K562 (cell line): ENCODE data around the gene LBH. TPM values are rescaled to one million over a fixed set of nuclear protein-coding genes. Genes with fewer than 3 reads are reported as not detected.
A peak's percentile ranks its signal among the peaks of the same experiment; 100 is the strongest.

Source experiments
- CHD4 ChIP-seq: fragments of 200-600 bp; sonication (generic); IDR thresholded peaks from 3 replicates; pipeline ENCODE4 v1.6.1; 2012; ENCODE audit warnings: low read depth, mild to moderate bottlenecking, mixed read lengths, low read length, inconsistent platforms; ENCODE audit not compliant: insufficient read depth, insufficient replicate concordance, poor library complexity, severe bottlenecking
- DMBX1 ChIP-seq: fragments of 250-450 bp; sonication (Bioruptor Pico); IDR thresholded peaks from 2 replicates; pipeline ENCODE4 v1.8.0; 2022; ENCODE audit warnings: inconsistent platforms, mild to moderate bottlenecking, moderate library complexity, borderline replicate concordance
- JUNB ChIP-seq: fragments of 450-650 bp; formaldehyde crosslinking; conservative IDR thresholded peaks from 2 replicates; pipeline ENCODE4 v1.4.0; 2020; ENCODE audit warnings: mild to moderate bottlenecking
- POLR2AphosphoS2 ChIP-seq: IDR thresholded peaks from 2 replicates; pipeline ENCODE4 v1.6.1; 2012; ENCODE audit warnings: low read length, improper control_type of control experiment
- PPARD ChIP-seq: fragments of 250-450 bp; sonication (Bioruptor Pico); IDR thresholded peaks from 2 replicates; pipeline ENCODE4 v1.8.0; 2022; ENCODE audit warnings: inconsistent platforms, mild to moderate bottlenecking, moderate library complexity
- PYGO2 ChIP-seq: fragments of 450-650 bp; IDR thresholded peaks from 2 replicates; pipeline ENCODE4 v1.6.1; 2016; ENCODE audit warnings: mild to moderate bottlenecking, missing genetic modification characterization, moderate library complexity, missing compliant biosample characterization
- RAD21 ChIP-seq, 2 experiments: fragments of 250-450 bp in 1 of 2; fragments of 450-650 bp in 1 of 2; sonication (Bioruptor Pico) in 1 of 2; formaldehyde crosslinking in 1 of 2; IDR thresholded peaks in 1 of 2; conservative IDR thresholded peaks in 1 of 2; 2 replicates each; pipeline versions ENCODE4 v1.4.0 to v1.8.0; 2020 to 2022; ENCODE audit warnings: mild to moderate bottlenecking in 2 of 2, moderate library complexity in 1 of 2
- TAF7 ChIP-seq: fragments of 450-650 bp; IDR thresholded peaks from 2 replicates; pipeline ENCODE4 v1.6.1; 2016; ENCODE audit warnings: missing genetic modification characterization, missing compliant biosample characterization
- XRCC5 ChIP-seq: fragments of 200-400 bp; formaldehyde crosslinking; IDR thresholded peaks from 2 replicates; pipeline ENCODE4 v1.6.1; 2017; ENCODE audit warnings: low read depth, mild to moderate bottlenecking, low read length
- YY1 ChIP-seq, 3 experiments: IDR thresholded peaks; 2 replicates each; pipeline ENCODE4 v1.6.1; 2011; ENCODE audit warnings: low read length in 2 of 3, mild to moderate bottlenecking in 2 of 3, moderate library complexity in 2 of 3, borderline replicate concordance in 1 of 3, control low read depth in 1 of 3, low read depth in 1 of 3; ENCODE audit not compliant: insufficient read depth in 3 of 3, insufficient replicate concordance in 2 of 3, control insufficient read depth in 1 of 3, insufficient read length in 1 of 3; ENCODE audit errors: extremely low read depth in 1 of 3
- ZC3H8 ChIP-seq: fragments of 450-650 bp; IDR thresholded peaks from 2 replicates; pipeline ENCODE4 v1.6.1; 2017
- ZNF146 ChIP-seq: IDR thresholded peaks from one replicate; pipeline ENCODE4 v1.6.1; 2018; ENCODE audit warnings: missing compliant biosample characterization; ENCODE audit not compliant: unreplicated experiment
- ZNF766 ChIP-seq: fragments of 200-800 bp; sonication (Bioruptor generic); conservative IDR thresholded peaks from 2 replicates; pipeline ENCODE4 v1.6.1; 2016; ENCODE audit warnings: missing genetic modification characterization, missing compliant biosample characterization
- polyA plus RNA-seq, 8 experiments: library from polyadenylated mRNA; depleted of rRNA in 4 of 8; stranded (reverse) in 5 of 8; unstranded in 3 of 8; fragments of >200 nt; fragmentation: Nextera tagmentation in 2 of 8; fragmentation: Illumina TruSeq in 1 of 8; extraction: Ambion mirVana in 2 of 8; extraction: Trizol in 1 of 8; gene quantifications; 2 replicates each; pipeline versions ENCODE4 v1.2.1 to v1.2.3, GENCODE V29; 2011 to 2014; ENCODE audit warnings: inconsistent platforms in 1 of 8, missing spikeins in 1 of 8
- total RNA-seq, 7 experiments: library from RNA; depleted of rRNA in 6 of 7; stranded (reverse); fragments of >200 nt in 6 of 7; fragmentation: Illumina TruSeq in 2 of 7; extraction: Trizol in 2 of 7; gene quantifications; 2 replicates each; pipeline versions ENCODE4 v1.2.1 to v1.2.3, GENCODE V29; 2011 to 2021; ENCODE audit warnings: low replicate concordance in 1 of 7
- TF ChIP-seq, protein P1 (sequence below): fragments of 200-800 bp; sonication (Bioruptor generic); IDR thresholded peaks from 2 replicates; pipeline ENCODE4 v1.6.1; 2017; ENCODE audit warnings: missing genetic modification characterization, missing compliant biosample characterization
- TF ChIP-seq, protein P2 (sequence below): fragments of 450-650 bp; formaldehyde crosslinking; IDR thresholded peaks from 2 replicates; pipeline ENCODE4 v1.4.0; 2020; ENCODE audit warnings: mild to moderate bottlenecking
- TF ChIP-seq, protein P3 (sequence below): IDR thresholded peaks from 2 replicates; pipeline ENCODE4 v1.6.1; 2011; ENCODE audit not compliant: insufficient read length; ENCODE audit errors: extremely low read depth
- TF ChIP-seq, protein P4 (sequence below): conservative IDR thresholded peaks from 2 replicates; pipeline ENCODE4 v1.6.1; 2011; ENCODE audit warnings: low read depth, mild to moderate bottlenecking, low read length; ENCODE audit not compliant: control insufficient read depth
- TF ChIP-seq, protein P5 (sequence below): sonication (generic); formaldehyde crosslinking; IDR thresholded peaks from 2 replicates; pipeline ENCODE4 v1.8.1; 2023; ENCODE audit warnings: mild to moderate bottlenecking, missing genetic modification reagents

LBH gene
- total and polyA plus RNA-seq, 9 of the 15 experiments (the other 6 are each of a cell fraction or from before 2014, with no cell fraction given): 3.1 to 13.4 (median 7.4) TPM

DNA sequence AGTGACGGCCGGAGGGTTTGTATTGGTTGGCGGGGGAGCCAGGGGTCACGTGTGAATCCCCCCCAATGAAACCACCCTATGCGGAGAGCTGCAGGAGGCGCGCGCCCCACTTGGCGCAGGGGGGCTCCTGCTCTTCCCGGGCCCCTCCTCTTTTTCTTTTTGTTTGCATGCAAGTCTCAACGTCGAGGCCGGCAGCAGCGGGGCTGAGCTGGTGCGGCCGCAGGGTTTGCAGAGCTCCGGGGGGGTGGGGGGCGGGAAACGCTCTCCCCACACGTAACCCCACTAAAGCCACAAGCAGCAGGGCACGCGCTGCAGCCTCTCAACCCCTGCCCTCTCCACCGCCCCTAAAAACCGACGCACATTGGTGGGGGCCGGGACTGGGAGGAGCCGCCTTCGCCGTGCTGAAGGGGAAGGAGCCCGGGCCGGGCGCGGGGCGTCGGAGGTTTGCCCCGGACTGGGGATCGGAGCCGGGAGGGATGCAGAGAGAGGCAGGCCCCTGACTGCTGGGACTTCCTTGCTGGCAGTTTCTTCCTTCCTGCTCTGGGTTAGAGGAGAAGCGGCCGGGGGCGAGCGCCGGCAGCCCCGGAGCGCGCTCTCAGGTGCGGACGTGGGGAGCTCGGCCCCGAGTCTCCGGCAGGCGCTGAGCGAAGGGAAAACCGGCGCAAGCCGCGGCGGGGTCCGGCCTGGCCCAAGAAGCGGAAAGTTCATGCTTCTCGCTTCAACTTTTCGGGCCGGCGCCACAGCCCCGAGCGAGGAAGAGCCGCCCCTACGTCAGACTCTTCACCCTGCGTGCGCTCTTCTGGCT is 864 bp downstream of the LBH start (continued):
- TF ChIP-seq PYGO2 (no peak), RAD21 (CRISPR knock-in tag; conservative IDR thresholded peaks at IDR 0.05 in 1 of 2, IDR thresholded peaks at IDR 0.05 in 1 of 2) (peak in 1 of 2 experiments; percentile 4; a peak in 1 of 4 replicates), YY1 (IDR thresholded peaks at IDR 0.05; ENCODE audit: borderline replicate concordance in 1 of 3, control insufficient read depth in 1 of 3, extremely low read depth in 1 of 3, insufficient read depth in 3 of 3, insufficient read length in 1 of 3, insufficient replicate concordance in 2 of 3, low read depth in 1 of 3, low read length in 2 of 3) (no peak), CHD4 (no peak), ZNF766 (CRISPR knock-in tag) (no peak), TAF7 (tag) (no peak), POLR2AphosphoS2 (no peak), DMBX1 (no peak), PPARD (CRISPR knock-in tag) (no peak), XRCC5 (no peak), ZC3H8 (no peak), ZNF146 (CRISPR knock-in tag) (no peak), JUNB (CRISPR knock-in tag) (no peak)
- TF ChIP-seq, protein P1, sequence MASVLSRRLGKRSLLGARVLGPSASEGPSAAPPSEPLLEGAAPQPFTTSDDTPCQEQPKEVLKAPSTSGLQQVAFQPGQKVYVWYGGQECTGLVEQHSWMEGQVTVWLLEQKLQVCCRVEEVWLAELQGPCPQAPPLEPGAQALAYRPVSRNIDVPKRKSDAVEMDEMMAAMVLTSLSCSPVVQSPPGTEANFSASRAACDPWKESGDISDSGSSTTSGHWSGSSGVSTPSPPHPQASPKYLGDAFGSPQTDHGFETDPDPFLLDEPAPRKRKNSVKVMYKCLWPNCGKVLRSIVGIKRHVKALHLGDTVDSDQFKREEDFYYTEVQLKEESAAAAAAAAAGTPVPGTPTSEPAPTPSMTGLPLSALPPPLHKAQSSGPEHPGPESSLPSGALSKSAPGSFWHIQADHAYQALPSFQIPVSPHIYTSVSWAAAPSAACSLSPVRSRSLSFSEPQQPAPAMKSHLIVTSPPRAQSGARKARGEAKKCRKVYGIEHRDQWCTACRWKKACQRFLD (CRISPR knock-in tag): 0 out of 2 replicates have a peak, but pooled peaks have one; percentile 38
- TF ChIP-seq, protein P2, sequence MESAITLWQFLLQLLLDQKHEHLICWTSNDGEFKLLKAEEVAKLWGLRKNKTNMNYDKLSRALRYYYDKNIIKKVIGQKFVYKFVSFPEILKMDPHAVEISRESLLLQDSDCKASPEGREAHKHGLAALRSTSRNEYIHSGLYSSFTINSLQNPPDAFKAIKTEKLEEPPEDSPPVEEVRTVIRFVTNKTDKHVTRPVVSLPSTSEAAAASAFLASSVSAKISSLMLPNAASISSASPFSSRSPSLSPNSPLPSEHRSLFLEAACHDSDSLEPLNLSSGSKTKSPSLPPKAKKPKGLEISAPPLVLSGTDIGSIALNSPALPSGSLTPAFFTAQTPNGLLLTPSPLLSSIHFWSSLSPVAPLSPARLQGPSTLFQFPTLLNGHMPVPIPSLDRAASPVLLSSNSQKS (CRISPR knock-in tag): no peak
- TF ChIP-seq, protein P3, sequence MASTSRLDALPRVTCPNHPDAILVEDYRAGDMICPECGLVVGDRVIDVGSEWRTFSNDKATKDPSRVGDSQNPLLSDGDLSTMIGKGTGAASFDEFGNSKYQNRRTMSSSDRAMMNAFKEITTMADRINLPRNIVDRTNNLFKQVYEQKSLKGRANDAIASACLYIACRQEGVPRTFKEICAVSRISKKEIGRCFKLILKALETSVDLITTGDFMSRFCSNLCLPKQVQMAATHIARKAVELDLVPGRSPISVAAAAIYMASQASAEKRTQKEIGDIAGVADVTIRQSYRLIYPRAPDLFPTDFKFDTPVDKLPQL: no peak
- TF ChIP-seq, protein P4, sequence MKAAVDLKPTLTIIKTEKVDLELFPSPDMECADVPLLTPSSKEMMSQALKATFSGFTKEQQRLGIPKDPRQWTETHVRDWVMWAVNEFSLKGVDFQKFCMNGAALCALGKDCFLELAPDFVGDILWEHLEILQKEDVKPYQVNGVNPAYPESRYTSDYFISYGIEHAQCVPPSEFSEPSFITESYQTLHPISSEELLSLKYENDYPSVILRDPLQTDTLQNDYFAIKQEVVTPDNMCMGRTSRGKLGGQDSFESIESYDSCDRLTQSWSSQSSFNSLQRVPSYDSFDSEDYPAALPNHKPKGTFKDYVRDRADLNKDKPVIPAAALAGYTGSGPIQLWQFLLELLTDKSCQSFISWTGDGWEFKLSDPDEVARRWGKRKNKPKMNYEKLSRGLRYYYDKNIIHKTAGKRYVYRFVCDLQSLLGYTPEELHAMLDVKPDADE: 0 out of 2 replicates have a peak, but pooled peaks have one; percentile 15
- TF ChIP-seq, protein P5, sequence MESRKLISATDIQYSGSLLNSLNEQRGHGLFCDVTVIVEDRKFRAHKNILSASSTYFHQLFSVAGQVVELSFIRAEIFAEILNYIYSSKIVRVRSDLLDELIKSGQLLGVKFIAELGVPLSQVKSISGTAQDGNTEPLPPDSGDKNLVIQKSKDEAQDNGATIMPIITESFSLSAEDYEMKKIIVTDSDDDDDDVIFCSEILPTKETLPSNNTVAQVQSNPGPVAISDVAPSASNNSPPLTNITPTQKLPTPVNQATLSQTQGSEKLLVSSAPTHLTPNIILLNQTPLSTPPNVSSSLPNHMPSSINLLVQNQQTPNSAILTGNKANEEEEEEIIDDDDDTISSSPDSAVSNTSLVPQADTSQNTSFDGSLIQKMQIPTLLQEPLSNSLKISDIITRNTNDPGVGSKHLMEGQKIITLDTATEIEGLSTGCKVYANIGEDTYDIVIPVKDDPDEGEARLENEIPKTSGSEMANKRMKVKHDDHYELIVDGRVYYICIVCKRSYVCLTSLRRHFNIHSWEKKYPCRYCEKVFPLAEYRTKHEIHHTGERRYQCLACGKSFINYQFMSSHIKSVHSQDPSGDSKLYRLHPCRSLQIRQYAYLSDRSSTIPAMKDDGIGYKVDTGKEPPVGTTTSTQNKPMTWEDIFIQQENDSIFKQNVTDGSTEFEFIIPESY (CRISPR knock-in tag): no peak
